K562 (cell line): ENCODE data around the gene DNAH1. TPM values are rescaled to one million over a fixed set of nuclear protein-coding genes. Genes with fewer than 3 reads are reported as not detected.

ENCODE experiments used
- ARHGAP35 ChIP-seq: fragments of 450-650 bp; IDR thresholded peaks from 2 replicates; pipeline ENCODE4 v1.6.1; 2018; ENCODE audit not compliant: partially characterized antibody
- CC2D1A ChIP-seq: fragments of 450-650 bp; IDR thresholded peaks from 2 replicates; pipeline ENCODE4 v1.6.1; 2017; ENCODE audit warnings: mild to moderate bottlenecking
- CREB1 ChIP-seq, 2 experiments: sonication (generic) in 1 of 2; formaldehyde crosslinking in 1 of 2; IDR thresholded peaks; 2 replicates each; pipeline versions ENCODE4 v1.6.1 to v1.8.0; 2012 to 2022; ENCODE audit warnings: inconsistent platforms in 1 of 2, mild to moderate bottlenecking in 1 of 2, missing genetic modification reagents in 1 of 2, moderate library complexity in 1 of 2
- EP400 ChIP-seq: fragments of 450-650 bp; IDR thresholded peaks from 2 replicates; pipeline ENCODE4 v1.6.1; 2017; ENCODE audit warnings: antibody characterized with exemption, mild to moderate bottlenecking, moderate library complexity
- FOXK1 ChIP-seq: sonication (generic); formaldehyde crosslinking; IDR thresholded peaks from 2 replicates; pipeline ENCODE4 v1.8.0; 2022; ENCODE audit warnings: missing genetic modification reagents, mild to moderate bottlenecking, borderline replicate concordance
- GTF2E2 ChIP-seq: fragments of 200-800 bp; sonication (Bioruptor generic); IDR thresholded peaks from 2 replicates; pipeline ENCODE4 v1.6.1; 2016; ENCODE audit warnings: missing genetic modification characterization, missing compliant biosample characterization
- GTF2F1 ChIP-seq: IDR thresholded peaks from 2 replicates; pipeline ENCODE4 v1.6.1; 2011; ENCODE audit warnings: low read depth, low read length, improper control_type of control experiment
- POLR2B ChIP-seq: fragments of 450-650 bp; IDR thresholded peaks from 2 replicates; pipeline ENCODE4 v1.6.1; 2018; ENCODE audit warnings: low read depth; ENCODE audit not compliant: partially characterized antibody
- TAF9B ChIP-seq: fragments of 450-650 bp; IDR thresholded peaks from 2 replicates; pipeline ENCODE4 v1.6.1; 2018; ENCODE audit warnings: mild to moderate bottlenecking; ENCODE audit not compliant: partially characterized antibody
- TBP ChIP-seq: optimal IDR thresholded peaks from 2 replicates; pipeline ENCODE3; 2011; ENCODE audit warnings: low read depth, low read length, improper control_type of control experiment
- ZNF778 ChIP-seq: fragments of 450-650 bp; formaldehyde crosslinking; IDR thresholded peaks from 2 replicates; pipeline ENCODE4 v1.4.0; 2020; ENCODE audit warnings: mild to moderate bottlenecking, moderate library complexity
- ZNF79 ChIP-seq: fragments of 250-450 bp; sonication (Bioruptor Pico); IDR thresholded peaks from 2 replicates; pipeline ENCODE4 v1.4.0; 2020; ENCODE audit warnings: low read depth, mild to moderate bottlenecking, moderate library complexity
- polyA plus RNA-seq, 8 experiments: library from polyadenylated mRNA; depleted of rRNA in 4 of 8; stranded (reverse) in 5 of 8; unstranded in 3 of 8; fragments of >200 nt; fragmentation: Nextera tagmentation in 2 of 8; fragmentation: Illumina TruSeq in 1 of 8; extraction: Ambion mirVana in 2 of 8; extraction: Trizol in 1 of 8; gene quantifications; 2 replicates each; pipeline versions ENCODE4 v1.2.1 to v1.2.3, GENCODE V29; 2011 to 2014; ENCODE audit warnings: inconsistent platforms in 1 of 8, missing spikeins in 1 of 8
- total RNA-seq, 7 experiments: library from RNA; depleted of rRNA in 6 of 7; stranded (reverse); fragments of >200 nt in 6 of 7; fragmentation: Illumina TruSeq in 2 of 7; extraction: Trizol in 2 of 7; gene quantifications; 2 replicates each; pipeline versions ENCODE4 v1.2.1 to v1.2.3, GENCODE V29; 2011 to 2021; ENCODE audit warnings: low replicate concordance in 1 of 7
- TF ChIP-seq, protein P1 (sequence below): sonication (generic); formaldehyde crosslinking; IDR thresholded peaks from 2 replicates; pipeline ENCODE4 v1.8.1; 2023; ENCODE audit warnings: mild to moderate bottlenecking, missing genetic modification reagents
- TF ChIP-seq, protein P2 (sequence below): conservative IDR thresholded peaks from 2 replicates; pipeline ENCODE4 v1.6.1; 2011; ENCODE audit warnings: low read depth, mild to moderate bottlenecking, low read length; ENCODE audit not compliant: control insufficient read depth
- TF ChIP-seq, protein P3 (sequence below), 2 experiments: fragments of 450-650 bp; formaldehyde crosslinking in 1 of 2; IDR thresholded peaks; 2 replicates each; pipeline versions ENCODE4 v1.4.0 to v1.6.1; 2014 to 2020; ENCODE audit warnings: mild to moderate bottlenecking in 2 of 2, borderline replicate concordance in 1 of 2, low read depth in 1 of 2

The DNAH1 gene
- total and polyA plus RNA-seq, 9 of the 15 experiments (the other 6 are each of a cell fraction or from before 2014, with no cell fraction given) = 0.04 to 0.84 (median 0.50) TPM

DNA sequence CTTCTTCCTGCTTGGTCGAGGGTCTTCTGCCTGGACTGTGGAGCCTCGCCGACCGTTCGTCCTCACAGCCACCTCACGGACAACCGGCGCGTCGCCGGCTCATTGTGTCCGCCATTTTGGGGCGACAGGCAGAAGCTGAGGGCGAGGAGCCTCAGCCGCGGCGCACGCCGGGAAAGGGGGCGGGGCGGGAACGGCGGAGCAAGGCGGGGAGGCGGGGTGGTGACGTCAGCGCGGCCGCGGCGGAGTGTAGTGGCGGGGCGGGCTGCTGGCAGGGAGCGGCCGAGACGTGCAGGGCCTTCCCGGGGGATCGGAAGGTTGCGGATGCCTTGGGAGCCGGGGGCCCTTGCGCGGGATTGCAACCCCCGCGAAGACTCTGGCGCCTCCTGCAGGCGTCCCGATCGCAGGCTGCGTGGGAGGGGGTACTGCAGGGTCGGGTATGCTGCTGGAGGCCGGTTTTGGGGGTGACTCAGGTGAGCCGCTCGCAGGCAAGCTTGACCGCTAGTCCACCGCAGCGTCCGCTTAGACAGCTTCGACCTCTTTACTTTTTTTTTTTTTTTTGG, 37.5 kb upstream of the DNAH1 start, which contains the start of gene WDR82 (continued):
- TF ChIP-seq, protein P1, sequence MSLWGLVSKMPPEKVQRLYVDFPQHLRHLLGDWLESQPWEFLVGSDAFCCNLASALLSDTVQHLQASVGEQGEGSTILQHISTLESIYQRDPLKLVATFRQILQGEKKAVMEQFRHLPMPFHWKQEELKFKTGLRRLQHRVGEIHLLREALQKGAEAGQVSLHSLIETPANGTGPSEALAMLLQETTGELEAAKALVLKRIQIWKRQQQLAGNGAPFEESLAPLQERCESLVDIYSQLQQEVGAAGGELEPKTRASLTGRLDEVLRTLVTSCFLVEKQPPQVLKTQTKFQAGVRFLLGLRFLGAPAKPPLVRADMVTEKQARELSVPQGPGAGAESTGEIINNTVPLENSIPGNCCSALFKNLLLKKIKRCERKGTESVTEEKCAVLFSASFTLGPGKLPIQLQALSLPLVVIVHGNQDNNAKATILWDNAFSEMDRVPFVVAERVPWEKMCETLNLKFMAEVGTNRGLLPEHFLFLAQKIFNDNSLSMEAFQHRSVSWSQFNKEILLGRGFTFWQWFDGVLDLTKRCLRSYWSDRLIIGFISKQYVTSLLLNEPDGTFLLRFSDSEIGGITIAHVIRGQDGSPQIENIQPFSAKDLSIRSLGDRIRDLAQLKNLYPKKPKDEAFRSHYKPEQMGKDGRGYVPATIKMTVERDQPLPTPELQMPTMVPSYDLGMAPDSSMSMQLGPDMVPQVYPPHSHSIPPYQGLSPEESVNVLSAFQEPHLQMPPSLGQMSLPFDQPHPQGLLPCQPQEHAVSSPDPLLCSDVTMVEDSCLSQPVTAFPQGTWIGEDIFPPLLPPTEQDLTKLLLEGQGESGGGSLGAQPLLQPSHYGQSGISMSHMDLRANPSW (CRISPR knock-in tag) = no peak
- TF ChIP-seq ZNF79 (CRISPR knock-in tag) (no peak), CC2D1A (peak; percentile 84), POLR2B (peak; percentile 76), TBP (peak; percentile 81), GTF2F1 (no peak), ARHGAP35 (no peak), TAF9B (peak; percentile 65), EP400 (peak; percentile 58), CREB1 (IDR thresholded peaks at IDR 0.05) (peak; percentile 68), CREB1 (CRISPR knock-in tag; IDR thresholded peaks at IDR 0.05) (peak; percentile 79), GTF2E2 (tag) (peak; percentile 84; the same call in 1 of the 2 replicates), ZNF778 (CRISPR knock-in tag) (no peak), FOXK1 (CRISPR knock-in tag) (no peak)
- TF ChIP-seq, protein P2, sequence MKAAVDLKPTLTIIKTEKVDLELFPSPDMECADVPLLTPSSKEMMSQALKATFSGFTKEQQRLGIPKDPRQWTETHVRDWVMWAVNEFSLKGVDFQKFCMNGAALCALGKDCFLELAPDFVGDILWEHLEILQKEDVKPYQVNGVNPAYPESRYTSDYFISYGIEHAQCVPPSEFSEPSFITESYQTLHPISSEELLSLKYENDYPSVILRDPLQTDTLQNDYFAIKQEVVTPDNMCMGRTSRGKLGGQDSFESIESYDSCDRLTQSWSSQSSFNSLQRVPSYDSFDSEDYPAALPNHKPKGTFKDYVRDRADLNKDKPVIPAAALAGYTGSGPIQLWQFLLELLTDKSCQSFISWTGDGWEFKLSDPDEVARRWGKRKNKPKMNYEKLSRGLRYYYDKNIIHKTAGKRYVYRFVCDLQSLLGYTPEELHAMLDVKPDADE = 0 out of 2 replicates have a peak, but pooled peaks have one; percentile 51
- TF ChIP-seq, protein P3, sequence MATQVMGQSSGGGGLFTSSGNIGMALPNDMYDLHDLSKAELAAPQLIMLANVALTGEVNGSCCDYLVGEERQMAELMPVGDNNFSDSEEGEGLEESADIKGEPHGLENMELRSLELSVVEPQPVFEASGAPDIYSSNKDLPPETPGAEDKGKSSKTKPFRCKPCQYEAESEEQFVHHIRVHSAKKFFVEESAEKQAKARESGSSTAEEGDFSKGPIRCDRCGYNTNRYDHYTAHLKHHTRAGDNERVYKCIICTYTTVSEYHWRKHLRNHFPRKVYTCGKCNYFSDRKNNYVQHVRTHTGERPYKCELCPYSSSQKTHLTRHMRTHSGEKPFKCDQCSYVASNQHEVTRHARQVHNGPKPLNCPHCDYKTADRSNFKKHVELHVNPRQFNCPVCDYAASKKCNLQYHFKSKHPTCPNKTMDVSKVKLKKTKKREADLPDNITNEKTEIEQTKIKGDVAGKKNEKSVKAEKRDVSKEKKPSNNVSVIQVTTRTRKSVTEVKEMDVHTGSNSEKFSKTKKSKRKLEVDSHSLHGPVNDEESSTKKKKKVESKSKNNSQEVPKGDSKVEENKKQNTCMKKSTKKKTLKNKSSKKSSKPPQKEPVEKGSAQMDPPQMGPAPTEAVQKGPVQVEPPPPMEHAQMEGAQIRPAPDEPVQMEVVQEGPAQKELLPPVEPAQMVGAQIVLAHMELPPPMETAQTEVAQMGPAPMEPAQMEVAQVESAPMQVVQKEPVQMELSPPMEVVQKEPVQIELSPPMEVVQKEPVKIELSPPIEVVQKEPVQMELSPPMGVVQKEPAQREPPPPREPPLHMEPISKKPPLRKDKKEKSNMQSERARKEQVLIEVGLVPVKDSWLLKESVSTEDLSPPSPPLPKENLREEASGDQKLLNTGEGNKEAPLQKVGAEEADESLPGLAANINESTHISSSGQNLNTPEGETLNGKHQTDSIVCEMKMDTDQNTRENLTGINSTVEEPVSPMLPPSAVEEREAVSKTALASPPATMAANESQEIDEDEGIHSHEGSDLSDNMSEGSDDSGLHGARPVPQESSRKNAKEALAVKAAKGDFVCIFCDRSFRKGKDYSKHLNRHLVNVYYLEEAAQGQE (IDR thresholded peaks at IDR 0.05; ENCODE audit: borderline replicate concordance) = peak; percentile 37; the same call in 1 of the 2 replicates
- TF ChIP-seq, protein P3 (CRISPR knock-in tag; IDR thresholded peaks at IDR 0.05; ENCODE audit: low read depth) = no peak
